ENCODE results near the gene MILR1.
"Not testable (repeated sequence)": the region's sequence is repeated elsewhere in the genome, so short reads cannot be mapped to it uniquely, and the experiment has no call there.

Gene MILR1

DNA sequence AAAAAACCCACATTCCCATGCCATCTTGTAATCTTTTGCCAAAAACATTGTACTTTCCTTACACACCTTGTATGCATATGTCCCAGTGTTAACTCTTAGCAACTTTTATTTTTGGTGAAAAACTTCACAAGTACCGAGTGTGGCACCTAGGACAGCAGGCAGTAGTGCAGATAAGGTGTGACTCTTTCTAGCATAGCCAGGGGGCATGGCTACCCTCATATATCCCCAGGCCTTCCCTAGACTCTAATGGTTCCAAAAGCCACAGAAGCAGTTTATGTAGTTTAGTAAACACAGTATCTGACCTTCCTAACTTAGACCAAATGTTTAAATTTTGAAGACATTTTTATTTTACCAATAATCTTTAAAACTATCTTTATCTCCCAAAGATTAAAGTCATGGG, 20.5 kb upstream of the MILR1 start:
- no peak for DNase-seq

- not testable (repeated sequence) for DNase-seq
These were observed 18.9 kb upstream of the MILR1 start for GRCh38 chr17:64430036-64430435.

DNA sequence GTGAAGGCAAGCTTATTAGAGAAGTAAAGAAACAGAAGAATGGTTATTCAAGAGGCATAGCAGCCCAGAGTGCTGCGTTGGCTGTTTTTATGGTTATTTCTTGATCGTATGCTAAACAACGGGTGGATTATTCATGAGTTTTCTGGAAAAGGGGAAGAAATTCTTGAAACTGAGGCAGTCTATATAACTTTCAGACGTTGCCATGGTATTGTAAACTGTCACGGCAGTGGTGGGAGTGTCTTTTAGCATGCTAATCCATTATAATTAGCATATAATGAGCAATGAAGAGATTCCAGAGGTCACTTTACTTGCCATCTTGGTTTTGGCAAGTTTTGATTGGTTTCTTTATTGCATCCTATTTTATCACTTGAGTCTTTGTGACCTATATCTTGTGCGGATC, 17.4 kb upstream of the MILR1 start:
- DNase-seq = no peak

GRCh38 chr17:64437944-64438525, 10.9 kb upstream of the MILR1 start:
- no peak for DNase-seq

GRCh38 chr17:64439521-64439920, 9.4 kb upstream of the MILR1 start:
- DNase-seq = not testable (repeated sequence)

GRCh38 chr17:64439956-64440355, 9.0 kb upstream of the MILR1 start:
- no peak for DNase-seq

GRCh38 chr17:64441772-64442540, 7.0 kb upstream of the MILR1 start:
- DNase-seq = peak; percentile 23

GRCh38 chr17:64442541-64442971, 6.4 kb upstream of the MILR1 start:
- DNase-seq = no peak

DNA sequence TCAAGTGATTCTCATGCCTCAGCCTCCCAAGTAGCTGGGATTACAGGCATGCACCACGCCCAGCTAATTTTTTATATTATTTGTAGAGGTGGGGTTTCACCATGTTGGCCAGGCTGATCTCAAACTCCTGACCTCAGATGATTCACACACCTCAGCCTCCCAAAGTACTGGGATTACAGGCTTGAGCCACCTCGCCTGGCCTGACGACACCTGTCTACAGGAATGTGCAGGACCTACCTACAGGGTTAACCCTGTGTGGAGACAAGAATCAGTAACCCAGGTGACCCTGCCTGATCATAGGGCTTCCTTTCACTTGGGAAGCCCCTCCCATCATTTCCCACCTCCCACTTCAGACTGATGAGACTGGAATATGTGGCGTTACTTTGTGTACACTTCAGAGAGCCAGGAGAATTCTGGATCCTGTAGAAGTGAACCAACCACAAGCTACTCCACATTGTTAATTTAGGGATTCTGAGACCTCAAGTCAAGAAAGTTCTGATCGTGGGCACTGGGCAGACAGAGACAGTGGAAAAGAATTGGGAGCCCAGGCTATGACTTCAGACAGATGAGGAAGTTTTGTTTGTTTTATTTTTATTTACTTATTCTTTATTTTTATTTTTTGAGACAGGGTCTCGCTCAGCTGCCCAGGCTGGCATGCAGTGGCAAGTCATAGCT, 5.7 kb upstream of the MILR1 start:
- DNase-seq = no peak

DNA sequence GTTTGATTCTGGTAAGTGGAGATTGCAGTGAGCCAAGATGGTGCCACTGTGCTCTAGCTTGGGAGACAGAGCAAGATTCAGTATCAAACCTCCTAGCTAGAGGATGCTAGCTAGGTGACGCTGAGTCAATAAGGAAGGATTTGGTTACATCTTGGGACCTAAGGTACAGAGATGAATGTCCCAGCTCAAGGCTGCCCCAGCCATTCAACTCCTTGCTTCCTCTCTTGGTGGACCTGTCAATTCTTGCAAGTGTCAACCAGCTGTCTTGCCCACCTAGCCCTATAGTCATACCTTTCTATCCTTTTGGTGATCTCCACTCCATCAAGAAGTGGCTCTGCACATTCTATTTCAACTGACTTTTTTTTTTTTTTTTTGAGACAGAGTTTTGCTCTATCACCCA, 1.4 kb upstream of the MILR1 start:
- DNase-seq = no peak

DNA sequence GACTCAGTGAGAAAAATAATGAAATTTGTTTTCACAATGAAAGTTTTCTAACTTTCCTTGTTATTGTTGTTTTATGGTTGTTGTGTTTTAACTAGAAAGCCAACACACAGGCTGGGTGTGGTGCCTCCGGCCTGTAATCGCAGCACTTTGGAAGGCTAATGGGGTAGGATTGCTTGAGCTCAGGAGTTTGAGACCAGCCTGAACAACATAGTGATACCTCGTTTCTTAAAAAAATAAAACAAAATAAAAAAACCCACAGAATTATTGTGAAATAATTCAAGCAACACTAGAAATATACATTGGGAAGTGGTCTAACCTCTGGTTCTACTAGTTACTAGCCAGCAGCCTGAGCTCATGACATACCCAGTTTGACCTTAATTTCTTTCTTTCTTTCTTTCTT, 630 bp downstream of the MILR1 start:
- no peak for DNase-seq

- no peak for DNase-seq
These were observed 7.3 kb downstream of the MILR1 start for GRCh38 chr17:64455993-64456885.

DNA sequence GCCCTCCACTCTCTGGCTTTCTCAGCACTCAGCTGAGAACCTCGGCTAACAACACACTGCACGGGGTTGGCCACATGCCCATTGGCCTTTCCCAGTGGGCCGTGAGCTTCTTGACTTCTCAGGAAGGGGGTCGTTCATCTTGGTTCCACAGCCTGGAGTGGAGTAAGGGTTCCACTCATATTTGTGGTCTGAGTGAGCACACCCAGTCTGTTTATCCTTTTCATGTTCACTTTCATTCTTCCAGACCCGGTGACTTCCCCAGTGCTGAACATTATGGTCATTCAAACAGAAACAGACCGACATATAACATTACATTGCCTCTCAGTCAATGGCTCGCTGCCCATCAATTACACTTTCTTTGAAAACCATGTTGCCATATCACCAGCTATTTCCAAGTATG, 8.2 kb downstream of the MILR1 start:
- DNase-seq = no peak

DNA sequence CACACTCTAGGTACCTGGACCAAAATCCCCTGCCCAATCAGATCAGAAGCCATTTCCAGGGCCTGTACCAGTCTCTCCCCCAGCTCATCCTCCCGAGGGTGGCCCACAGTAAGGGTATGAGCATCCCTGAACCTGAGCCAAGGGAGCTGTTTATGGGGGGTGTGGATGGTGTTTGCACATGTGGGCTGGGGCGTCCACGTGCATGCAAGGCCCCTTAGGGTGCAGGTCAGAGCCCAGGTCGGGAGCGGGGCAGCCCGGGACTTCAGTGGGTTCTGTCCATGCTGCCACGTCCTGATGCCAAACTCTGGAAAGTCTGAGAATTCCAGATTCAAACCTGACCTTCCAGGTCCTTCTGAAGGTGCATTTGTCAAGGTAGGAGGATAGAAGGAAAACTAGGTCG, 9.8 kb downstream of the MILR1 start:
- DNase-seq = no peak

- DNase-seq = no peak
These were observed 10.4 kb downstream of the MILR1 start for GRCh38 chr17:64459284-64459747.

- not testable (repeated sequence) for DNase-seq
These were observed 10.9 kb downstream of the MILR1 start for GRCh38 chr17:64459818-64460217.

GRCh38 chr17:64460955-64461354, 12.0 kb downstream of the MILR1 start:
- DNase-seq = no peak

GRCh38 chr17:64461788-64462187, 12.9 kb downstream of the MILR1 start:
- DNase-seq = no peak

- no peak for DNase-seq
These were observed 17.3 kb downstream of the MILR1 start for GRCh38 chr17:64466019-64466735.

- DNase-seq = not testable (repeated sequence)
These were observed 17.9 kb downstream of the MILR1 start for GRCh38 chr17:64466834-64467233.

- DNase-seq = no peak
These were observed 21.7 kb downstream of the MILR1 start for GRCh38 chr17:64470625-64471024.

GRCh38 chr17:64471440-64471839, 22.5 kb downstream of the MILR1 start:
- DNase-seq = no peak

Data from right kidney (tissue), 1 donor.